ENCODE results near the gene YBX2.
A peak's percentile ranks its signal among the peaks of the same experiment; 100 is the strongest.

YBX2 gene

DNA sequence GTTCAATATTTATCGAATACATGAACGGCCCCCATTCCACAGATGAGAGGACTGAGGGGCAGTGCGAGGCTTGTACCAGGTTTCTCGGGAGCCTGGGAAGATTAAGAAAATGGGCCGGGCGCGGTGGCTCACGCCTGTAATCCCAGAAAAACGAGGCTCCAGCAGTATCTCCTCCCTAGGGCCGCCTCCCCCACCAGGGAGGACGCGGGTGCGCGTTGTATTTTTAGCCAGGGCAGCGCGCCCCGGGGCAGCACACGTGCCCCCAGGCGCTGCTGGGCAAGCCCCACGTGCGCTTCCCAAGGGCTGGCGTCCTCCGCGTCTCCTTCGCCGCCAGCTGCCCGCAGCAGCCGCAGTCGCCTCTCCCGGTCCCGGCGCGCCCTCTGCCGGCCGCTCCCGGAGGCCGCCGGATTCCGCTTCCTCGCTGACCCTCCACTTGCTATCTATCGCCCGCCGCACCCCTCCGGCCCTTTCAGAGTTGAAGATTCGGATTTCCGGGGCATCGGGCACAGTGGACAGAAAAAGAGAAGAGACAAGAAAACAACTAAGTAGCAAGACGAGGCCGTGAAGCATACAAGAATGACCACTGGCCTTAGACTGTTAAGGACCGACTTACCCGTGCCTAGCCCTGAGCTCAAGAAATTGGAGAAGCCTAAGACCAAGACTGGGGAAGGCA is 1.9 kb upstream of the YBX2 start:
- H3K27ac ChIP-seq, result no peak overlapping the region

DNA sequence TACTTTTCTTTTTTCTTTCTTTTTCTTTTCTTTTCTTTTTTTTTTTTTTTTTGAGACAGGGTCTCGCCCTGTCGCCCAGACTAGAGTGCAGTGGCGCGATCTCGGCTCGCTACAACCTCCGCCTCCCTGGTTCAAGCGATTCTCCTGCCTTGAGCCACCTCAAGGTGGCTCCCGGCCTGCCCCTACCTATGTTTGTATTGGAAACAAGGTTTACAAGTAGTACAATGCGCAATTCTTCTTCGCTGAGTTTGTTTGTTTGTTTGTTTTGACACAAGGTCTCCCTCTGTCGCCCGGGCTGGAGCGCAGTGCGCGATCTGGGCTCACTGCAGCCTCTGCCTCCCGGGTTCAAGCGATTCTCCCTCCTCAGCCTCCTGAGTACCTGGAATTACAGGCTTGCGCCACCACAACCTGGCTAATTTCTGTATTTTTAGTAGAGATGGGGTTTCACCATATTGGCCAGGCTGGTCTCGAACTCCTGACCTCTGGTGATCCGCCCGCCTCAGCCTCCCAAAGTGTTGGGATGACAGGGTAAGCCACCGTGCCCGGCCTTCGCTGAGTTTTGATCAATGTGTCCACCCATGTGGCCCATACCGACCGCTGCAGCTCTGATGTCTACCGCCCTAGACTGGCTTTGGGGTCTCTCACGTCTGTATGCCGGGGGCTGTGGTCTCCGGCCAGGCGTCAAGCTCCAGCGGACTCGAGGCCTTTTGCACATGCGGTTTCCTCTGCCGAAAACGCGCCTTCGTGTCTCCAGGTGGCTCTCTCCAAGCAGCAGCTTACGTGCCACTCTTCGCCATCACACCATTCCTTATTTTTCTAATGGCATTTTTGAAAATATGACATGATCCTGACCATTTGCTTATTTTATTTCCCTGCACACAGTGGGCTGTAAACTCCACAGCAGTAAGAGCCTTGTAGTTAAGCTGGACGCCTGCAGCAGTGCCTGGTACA is 1.1 kb upstream of the YBX2 start:
- peak overlapping the region; percentile 40 to 64 for H3K4me3 ChIP-seq (ENCODE audit: low read depth in 1 of 2, low read length in 1 of 2)
- H3K36me3 ChIP-seq, result no peaks in the 10 kb centered on the region
- no peak for TF ChIP-seq CTCF (IDR thresholded peaks at IDR 0.05)
- peaks cover 96% of the 10 kb centered on the region for H3K27me3 ChIP-seq
- H3K9me3 ChIP-seq, result no peaks in the 10 kb centered on the region
- peaks cover 18 to 26% of the 10 kb centered on the region in 2 experiments for H3K4me1 ChIP-seq (ENCODE audit: control insufficient read depth in 1 of 2, insufficient read depth in 1 of 2, low read depth in 1 of 2, low read length in 1 of 2)
- H3K27ac ChIP-seq, result no peak overlapping the region

More for the DNA sequence above, 1.9 kb upstream of the YBX2 start:
- TF ChIP-seq CTCF (IDR thresholded peaks at IDR 0.05), result peak; percentile 91
- peaks cover 89% of the 10 kb centered on the region for H3K27me3 ChIP-seq
- H3K36me3 ChIP-seq, result no peaks in the 10 kb centered on the region
- H3K4me1 ChIP-seq (ENCODE audit: control insufficient read depth in 1 of 2, insufficient read depth in 1 of 2, low read depth in 1 of 2, low read length in 1 of 2), result peaks cover 18 to 26% of the 10 kb centered on the region in 2 experiments
- H3K9me3 ChIP-seq, result no peaks in the 10 kb centered on the region
- H3K4me3 ChIP-seq (ENCODE audit: low read depth in 1 of 2, low read length in 1 of 2), result peak overlapping the region in 1 of 2 experiments; percentile 39

DNA sequence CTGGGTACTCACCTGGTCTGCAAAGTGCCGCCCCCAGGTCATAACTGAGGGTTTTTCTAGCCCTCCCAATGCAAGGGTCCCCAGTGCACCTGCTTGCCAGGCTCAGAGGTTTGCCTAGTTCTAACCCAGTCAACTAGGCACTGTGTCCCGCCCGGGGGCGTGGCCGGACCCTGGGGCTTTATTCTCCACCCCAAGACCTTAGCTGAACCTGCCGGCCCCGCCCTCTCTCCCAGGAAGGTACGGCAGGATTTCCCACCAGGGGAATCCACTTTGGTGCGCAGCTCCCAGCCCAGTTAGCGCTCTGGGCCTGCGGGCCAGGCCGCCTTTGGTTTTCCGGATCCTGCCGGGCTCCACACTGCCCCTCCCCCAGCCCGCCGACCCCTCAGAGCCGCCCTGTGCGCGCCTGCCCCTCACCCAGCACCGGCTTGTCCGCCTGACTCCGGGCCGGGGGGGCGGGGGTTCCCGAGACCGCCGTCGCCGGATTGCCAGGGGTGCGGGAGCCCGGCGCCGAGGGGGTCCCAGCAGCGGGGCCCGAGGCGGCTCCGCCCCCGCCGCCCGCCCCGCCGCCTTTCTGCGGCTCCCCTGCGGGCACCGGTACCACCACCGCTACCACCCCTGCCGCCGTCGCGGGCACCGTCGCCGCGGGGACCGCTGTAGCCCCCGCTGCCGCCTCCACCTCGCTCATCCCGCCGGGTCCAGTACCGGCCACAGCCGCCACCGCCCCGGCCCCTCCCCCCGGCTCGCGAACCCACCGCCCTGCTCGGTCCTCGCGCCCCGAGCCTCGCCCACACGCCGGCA is 424 bp downstream of the YBX2 start:
- no peaks in the 10 kb centered on the region for H3K9me3 ChIP-seq
- no peaks in the 10 kb centered on the region for H3K36me3 ChIP-seq
- no peak overlapping the region for H3K27ac ChIP-seq
- peaks cover 97% of the 10 kb centered on the region for H3K27me3 ChIP-seq
- H3K4me1 ChIP-seq (ENCODE audit: control insufficient read depth in 1 of 2, insufficient read depth in 1 of 2, low read depth in 1 of 2, low read length in 1 of 2), result peaks cover 18 to 26% of the 10 kb centered on the region in 2 experiments
- H3K4me3 ChIP-seq (ENCODE audit: low read depth in 1 of 2, low read length in 1 of 2), result peak overlapping the region; percentile 40 to 64
- no peak for TF ChIP-seq CTCF (IDR thresholded peaks at IDR 0.05)

DNA sequence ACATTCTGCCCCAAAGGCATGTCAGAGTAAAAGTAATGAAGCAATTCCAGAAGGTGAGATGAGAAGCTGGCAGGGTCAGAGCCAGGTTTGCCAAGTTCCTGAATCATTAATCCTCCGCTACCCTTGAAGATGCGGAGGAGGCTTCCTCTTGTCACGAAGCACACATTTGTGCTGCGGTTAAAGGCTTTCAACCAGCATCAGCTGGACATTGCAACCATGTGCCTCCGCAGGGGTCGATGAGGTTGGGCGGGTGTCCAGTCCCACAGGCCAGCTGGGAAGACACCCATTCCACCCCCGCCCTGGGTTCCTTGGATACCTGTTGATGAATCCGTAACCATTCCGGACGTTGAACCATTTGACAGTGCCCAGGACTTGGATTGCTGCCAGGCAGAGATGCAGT is 1.3 kb downstream of the YBX2 start:
- Histone ChIP-seq H3K4me1 (ENCODE audit: control insufficient read depth in 1 of 2, insufficient read depth in 1 of 2, low read depth in 1 of 2, low read length in 1 of 2) (peaks cover 18 to 26% of the 10 kb centered on the region in 2 experiments), H3K4me3 (ENCODE audit: low read depth in 1 of 2, low read length in 1 of 2) (no peak overlapping the region), H3K9me3 (no peaks in the 10 kb centered on the region), H3K27ac (no peak overlapping the region), H3K27me3 (peaks cover 97% of the 10 kb centered on the region), H3K36me3 (no peaks in the 10 kb centered on the region)
- no peak for TF ChIP-seq CTCF (IDR thresholded peaks at IDR 0.05)

DNA sequence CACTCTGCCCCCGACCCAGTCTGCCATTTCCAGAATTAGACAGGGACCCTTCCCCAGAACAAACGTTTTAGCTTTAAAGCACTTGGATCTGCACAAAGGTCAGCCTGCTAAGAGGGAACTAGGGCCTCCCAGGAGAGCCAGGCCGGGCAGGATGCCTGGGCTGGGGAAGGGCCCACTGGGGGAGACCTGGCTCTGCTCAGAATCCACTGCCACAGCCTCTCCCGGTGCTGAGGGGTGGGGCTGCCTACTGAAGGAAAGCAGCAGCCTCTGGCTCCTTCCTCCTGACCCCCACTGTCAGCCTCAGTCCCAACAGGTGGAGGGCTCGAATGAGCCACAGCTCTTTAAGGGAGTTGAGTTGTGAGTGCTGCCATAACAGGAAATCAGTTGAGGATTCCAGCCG is 1.7 kb downstream of the YBX2 start:
- H3K4me1 ChIP-seq (ENCODE audit: control insufficient read depth in 1 of 2, insufficient read depth in 1 of 2, low read depth in 1 of 2, low read length in 1 of 2), result peaks cover 18 to 26% of the 10 kb centered on the region in 2 experiments
- H3K27me3 ChIP-seq, result peaks cover 97% of the 10 kb centered on the region
- H3K36me3 ChIP-seq, result no peaks in the 10 kb centered on the region
- no peak overlapping the region for H3K4me3 ChIP-seq (ENCODE audit: low read depth in 1 of 2, low read length in 1 of 2)
- no peaks in the 10 kb centered on the region for H3K9me3 ChIP-seq
- TF ChIP-seq CTCF (IDR thresholded peaks at IDR 0.05), result no peak
- H3K27ac ChIP-seq, result no peak overlapping the region
